ENCODE results near the gene ENTPD8.
"Not testable (repeated sequence)": the region's sequence is repeated elsewhere in the genome, so short reads cannot be mapped to it uniquely, and the experiment has no call there.

ENTPD8 gene

DNA sequence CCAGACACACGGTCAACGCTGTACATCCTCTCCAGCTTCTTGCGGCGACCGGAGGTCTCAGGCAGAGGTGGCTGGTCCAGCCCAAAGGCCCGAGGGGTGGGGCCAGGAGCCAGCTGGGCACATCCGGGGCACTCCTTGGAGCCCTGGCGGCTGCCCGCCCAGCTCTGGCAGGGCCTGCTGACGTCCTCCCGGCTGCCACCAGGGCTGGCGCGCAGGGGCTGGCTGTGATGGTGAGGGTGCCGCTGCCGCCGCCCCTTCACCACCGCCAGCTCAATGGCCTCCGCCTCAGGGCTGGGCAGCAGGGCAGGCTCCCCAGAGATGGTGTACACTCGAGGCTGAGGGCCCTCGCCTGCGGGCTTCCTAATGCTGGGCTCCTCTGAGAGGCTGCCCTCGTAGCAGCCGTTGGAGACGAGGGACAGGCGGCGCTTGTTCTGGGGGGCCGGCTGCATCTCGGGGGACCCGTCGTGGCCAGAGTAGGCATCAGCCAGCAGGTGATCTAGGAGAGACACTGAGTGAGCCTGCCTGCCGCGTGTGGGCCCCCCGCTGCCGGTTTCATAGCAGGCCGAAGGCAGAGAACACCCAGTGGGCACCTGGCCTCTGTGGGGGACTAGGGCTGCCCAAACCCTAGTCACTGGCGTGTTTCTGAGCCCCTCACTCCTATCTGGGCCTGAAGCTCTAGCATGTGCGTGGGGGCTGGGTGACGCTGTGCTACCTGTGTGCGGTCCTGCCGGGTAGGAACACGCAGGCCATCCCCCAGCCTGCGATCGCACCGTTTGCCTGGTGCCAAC lies 16.4 kb upstream of the ENTPD8 start:
- no peak for DNase-seq

DNA sequence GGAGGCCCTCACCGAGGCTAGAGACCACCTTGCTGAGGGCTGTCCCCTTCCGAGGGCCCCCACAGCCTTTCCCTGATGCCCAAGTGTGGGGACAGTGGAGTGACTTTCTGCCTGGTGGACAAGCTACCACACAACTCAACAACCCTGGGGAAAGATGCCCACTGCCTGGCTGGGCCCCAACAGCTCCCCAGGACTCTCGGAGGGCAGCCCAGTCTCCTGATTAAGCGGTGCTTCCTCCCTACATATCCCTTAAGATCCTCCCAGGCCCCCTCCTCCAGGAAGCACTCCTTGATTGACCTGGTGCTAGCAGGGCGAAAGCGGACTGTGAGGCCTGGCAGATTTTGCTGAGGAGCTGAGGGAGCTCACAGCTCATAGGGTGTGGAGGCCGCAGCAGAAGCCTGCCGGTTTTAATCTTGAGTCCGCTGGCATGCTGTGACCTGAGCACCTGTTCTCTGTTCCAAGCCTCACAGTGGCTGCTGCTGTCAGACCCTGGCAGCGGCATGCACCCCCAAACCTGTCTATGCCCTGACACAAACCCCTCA lies 15.8 kb upstream of the ENTPD8 start:
- DNase-seq: no peak

DNA sequence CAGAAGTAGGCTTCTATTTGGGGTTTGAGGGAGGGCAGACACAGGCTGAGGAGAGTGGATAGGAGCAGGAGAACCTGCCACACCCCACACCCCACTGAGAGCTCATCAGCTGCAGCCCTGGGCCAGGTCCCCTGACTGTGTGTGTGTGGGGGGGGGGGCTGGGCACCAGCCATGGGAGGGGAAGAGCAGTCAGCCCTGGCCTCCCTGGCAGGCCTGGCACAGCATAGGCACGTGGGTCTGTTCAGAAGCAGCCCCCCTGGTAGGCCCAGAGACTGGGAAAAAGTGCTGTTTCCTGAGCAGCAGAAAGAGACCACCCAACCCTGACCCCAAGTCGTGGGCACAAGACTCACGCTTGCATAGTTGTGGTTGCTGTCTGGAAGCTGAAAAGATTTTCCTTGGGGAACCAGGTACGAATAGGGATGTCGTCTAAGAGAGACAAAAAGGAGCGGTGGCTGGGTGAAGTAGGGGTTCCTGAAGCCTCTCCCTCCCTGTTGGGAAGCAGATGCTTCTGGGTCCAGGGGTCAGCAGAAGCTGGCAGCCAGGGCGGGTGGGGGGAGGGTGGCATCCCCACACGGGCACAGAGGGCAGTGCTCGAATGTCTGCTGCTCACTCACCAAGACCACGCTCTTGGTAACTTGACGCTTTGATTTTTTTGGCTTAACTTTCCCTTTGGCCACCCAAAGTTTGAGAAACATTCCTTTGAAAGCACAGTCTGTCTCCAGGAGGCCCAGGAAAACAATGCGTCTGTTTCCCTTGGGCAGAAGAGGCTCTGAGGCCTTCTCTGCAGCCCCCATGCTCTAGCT lies 15.1 kb upstream of the ENTPD8 start:
- DNase-seq: no peak

DNA sequence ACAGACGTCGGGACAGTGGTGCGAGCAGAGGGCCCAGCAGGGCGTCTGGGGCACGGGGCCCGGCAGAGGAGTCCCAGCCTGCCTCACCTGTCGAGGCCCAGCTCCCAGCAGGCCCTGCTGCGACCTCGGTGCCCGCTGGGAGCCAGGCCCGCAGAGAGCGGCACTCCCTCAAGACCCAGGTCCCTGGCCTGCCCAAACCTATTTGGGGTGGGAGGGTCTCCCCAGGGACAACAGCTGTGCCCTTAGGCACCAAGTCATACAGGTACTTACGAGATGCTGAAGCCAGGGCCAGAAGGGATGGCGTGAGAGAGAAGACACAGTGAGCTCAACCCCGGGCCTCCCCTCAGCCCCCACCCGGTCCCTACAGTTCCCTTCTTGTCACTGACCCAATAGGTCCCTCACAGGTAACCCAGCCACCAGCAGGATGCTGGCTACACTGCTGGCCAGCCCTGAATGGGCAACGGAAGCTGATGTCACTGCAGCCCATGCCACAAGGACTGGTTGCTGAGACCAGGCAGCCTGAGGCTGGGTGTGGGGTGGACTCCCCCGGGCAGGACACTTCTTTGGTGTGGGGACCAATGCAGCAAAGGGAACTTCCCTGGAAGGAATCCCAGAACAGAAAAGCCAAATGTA lies 14.3 kb upstream of the ENTPD8 start:
- no peak for DNase-seq

DNA sequence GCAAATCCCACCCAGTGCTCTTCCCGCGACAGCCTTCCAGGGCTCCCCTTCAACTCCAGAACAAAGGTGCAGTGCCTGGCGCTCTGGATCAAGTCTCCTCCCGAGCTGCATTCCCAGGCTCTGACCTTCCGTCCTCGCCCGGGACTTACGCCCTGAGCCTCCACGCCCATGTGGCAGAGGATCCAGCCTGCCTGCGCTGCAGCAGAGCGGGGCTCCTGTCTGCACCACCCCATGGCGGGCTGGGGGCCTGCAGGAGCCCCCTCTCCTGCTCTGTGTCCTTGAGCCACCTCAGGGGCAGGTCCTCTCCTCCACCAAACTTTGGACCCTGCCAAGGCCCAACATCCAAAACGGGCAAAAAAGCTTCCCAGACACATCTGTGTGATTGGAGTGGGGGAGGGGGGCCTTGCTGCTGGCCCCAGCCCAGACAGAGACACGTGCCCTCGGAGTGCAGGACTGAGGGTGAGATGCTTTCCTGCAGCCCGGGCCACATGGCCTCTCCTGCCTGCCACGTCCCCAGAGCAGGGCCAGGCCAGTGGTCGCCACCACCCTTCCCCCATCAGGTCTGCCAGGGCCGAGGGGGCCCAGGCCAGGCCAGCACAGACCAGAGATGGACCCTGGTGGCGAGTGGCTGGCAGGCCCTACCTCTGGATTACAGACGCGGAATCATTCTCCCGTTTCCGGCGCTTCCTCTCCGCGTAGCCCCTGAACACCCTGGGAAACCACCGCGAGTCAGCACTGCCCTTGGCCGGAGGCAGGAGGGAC lies 13.6 kb upstream of the ENTPD8 start:
- DNase-seq: no peak

DNA sequence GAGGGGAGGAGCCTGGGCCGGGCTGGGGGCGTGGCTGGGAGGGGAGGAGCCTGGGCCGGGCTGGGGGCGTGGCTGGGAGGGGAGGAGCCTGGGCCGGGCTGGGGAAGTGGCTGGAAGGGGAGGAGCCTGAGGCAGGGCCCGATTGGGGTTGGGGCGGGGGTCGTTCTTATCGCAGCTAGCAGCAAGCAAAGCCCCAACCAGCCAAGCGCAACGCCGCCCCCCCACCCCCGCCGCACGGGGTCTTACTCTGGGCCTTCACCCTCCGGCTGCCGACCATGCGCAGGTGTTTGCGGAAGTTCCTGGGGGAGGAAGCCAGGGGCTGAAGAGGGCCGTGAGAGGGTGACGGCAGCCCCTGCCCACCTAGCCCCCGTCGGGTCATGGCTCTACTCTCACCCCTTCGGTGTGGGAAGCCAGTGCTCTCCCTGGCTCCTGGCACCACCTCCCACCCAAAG lies 13.0 kb upstream of the ENTPD8 start:
- no peak for DNase-seq

DNA sequence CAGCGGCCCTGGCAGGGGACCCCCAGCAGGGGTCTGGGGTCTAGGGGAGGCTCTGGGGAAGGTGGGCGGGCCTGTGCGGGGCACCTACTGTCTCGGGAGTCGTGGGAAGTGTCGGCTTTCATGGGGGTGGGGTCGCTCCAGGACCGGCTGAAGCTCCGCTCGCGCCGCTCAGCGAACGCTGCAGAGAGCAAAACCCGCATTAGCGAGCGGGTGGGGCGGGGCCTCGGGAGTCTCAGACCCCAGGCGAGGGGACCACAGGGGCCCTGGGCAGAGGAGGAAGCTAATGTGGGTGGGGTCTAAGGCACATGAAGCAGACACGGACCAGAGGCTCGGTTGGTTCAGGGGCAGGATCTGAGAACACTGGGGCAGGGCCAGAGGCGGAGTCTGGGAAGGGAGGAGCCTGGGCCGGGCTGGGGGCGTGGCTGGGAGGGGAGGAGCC lies 12.5 kb upstream of the ENTPD8 start:
- no peak for DNase-seq

DNA sequence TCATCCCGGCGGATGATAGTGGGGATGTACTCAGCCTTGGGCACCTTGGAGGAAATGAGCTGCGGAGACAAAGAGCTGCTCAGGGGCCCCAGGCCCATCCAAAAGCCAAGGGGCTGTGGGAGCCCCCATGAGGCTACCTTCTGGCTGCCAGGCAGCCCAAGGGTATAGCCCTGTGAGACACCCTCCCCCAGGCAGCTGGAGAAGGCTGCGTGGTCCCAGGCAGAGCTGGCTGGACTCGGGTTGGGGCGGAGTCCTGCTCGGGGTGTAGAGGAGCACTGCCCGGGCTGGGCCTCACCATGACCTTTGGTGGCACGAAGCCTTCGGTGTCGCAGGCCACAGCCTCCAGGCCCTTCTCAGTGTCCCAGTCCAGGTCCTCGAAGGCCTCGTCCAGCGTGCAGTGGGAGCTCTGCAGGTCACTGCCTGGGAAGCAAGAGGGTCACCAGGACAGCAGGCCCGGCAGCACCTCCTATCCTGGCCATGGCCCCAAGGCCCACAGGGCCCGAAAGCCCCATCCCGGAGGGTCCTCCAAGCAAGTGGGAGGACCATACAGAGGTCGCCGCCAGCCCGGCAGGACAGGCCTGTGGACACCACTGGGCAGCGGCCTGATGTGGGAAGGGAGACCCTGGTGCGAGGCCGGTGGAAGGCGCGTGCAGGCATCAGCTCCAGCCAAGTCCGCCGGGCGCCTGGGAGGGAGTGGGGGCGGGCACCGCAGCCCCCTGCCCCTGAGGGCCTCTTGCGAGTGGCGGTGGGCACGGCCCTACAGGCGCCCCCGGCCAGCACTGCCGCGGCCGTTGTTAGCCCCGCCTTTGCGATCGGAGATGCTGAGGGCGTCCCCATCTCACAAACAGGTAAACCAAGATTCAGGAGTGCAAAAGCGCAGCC lies 11.8 kb upstream of the ENTPD8 start:
- no peak for DNase-seq

DNA sequence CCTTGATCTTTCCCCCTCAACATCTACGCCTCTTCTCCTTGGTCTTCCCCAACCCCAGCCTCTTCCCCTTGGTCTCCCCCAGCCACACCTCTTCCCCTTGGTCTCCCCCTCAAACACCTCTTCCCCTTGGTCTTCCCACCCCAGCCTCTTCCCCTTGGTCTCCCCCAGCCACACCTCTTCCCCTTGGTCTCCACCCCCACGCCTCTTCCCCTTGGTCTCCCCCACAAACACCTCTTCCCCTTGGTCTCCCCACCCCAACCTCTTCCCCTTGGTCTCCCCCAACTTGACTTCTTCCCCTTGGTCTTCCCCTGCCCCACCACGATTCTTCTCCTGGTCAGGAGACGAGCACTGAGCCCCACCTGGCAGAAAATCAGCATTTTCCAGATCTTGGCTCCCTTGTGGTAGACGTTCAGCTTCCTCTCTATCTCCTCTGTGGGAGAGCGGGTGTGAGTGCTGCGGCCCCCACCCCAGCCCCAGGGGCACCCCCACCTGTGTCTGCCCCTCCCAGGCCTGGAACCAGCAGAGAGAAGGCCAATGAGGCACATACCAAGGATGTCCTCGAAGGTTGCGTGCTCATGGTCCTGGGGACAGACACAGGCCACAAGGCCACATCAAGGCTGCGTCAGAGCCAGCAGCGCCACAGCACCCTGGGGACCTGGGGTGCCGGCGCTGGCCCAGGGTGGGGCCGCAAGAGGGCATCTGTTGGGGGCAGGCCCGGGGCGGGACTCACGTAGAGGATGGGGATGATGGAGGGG lies 11.0 kb upstream of the ENTPD8 start:
- DNase-seq: no peak

DNA sequence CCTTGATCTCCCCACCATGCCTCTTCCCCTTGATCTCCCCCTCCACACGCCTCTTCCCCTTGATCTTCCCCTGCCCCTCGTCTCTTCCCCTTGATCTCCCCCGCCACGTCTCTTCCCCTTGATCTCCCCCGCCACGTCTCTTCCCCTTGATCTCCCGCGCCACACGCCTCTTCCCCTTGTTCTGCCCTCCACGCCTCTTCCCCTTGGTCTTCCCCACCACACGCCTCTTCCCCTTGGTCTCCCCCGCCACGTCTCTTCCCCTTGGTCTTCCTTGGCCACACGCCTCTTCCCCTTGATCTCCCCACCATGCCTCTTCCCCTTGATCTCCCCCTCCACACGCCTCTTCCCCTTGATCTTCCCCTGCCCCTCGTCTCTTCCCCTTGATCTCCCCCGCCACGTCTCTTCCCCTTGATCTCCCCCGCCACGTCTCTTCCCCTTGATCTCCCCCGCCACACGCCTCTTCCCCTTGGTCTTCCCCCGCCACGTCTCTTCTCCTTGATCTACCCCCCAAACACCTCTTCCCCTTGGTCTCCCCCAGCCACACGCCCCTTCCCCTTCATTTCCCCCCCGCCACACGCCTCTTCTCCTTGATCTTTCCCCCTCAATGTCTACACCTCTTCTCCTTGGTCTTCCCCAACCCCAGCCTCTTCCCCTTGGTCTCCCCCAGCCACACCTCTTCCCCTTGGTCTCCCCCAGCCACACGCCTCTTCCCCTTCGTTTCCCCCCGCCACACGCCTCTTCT lies 10.3 kb upstream of the ENTPD8 start:
- not testable (repeated sequence) for DNase-seq

DNA sequence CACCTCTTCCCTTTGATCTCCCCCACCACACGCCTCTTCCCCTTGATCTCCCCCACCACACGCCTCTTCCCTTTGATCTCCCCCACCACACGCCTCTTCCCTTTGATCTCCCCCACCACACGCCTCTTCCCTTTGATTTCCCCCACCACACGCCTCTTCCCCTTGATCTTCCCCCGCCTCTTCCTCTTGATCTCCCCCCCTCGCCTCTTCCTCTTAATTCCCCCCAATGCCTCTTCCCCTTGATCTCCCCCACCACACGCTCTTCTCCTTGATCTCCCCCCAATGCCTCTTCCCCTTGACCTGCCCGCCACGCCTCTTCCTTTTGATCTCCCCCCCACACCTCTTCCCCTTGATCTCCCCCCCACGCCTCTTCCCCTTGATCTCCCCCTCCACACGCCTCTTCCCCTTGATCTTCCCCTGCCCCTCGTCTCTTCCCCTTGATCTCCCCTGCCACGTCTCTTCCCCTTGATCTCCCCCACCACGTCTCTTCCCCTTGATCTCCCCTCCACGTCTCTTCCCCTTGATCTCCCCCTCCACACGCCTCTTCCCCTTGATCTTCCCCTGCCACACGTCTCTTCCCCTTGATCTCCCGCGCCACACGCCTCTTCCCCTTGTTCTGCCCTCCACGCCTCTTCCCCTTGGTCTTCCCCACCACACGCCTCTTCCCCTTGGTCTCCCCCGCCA lies 9.5 kb upstream of the ENTPD8 start:
- not testable (repeated sequence) for DNase-seq

DNA sequence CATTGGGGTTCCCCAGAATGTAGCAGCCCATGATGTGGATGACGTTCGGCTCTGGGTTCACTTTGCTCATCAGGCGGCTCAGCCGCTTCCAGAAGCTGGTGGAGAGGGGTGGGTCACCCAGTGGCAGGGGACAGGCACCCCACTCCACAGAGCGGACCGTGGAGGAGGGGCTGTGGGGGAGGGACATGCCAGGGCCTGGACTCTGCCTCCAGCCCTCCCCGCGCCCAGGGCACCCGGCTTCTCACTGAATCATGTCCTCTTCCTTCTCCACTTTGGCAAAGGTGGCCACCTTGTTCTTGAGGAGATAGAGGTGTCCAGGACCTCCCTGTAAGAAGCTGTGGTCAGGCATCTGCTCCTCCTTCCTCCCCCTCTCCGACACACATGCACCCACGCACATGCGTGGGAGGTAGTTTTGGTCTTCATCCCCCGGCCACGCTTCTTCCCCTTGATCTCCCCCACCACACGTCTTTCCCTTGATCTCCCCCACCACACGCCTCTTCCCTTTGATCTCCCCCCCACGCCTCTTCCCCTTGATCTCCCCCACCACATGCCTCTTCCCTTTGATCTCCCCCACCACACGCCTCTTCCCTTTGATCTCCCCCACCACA lies 8.9 kb upstream of the ENTPD8 start:
- DNase-seq: no peak

DNA sequence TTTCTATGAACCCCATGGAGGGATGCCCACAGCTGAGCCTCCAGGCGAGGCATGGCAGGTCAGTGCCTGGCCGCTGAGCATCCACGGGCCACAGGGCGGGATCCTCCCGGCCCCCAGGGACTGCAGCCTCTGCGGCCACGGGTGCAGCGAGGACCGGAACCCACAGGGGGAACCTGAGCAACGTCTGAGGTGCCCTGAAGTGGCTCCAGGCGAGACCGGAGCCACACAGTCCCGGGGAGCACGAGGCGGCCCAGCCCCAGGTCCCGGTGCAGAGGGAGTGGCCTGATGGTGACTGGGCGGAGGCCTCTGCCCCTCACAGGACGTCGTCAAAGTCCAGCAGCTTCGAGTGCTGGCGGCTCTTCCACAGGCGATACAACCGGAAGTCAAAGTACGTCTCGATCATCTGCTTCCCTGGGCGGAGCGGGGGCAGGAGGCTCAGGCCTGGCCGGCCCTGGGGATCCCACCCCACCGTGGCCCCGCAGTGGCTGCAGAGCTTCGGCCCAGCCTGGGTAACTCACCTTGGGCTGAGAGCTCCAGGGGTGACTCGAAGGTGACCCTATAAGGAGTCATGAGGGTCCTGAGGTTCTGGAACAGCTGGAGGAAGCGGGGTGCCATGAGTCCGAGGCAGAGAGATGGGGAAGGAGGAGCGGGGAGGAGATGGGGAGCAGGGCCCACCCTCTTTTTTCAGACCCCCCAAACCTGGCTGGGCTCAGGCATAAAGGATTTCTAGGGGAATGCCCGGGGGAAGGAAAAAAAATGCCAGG lies 8.1 kb upstream of the ENTPD8 start:
- no peak for DNase-seq

DNA sequence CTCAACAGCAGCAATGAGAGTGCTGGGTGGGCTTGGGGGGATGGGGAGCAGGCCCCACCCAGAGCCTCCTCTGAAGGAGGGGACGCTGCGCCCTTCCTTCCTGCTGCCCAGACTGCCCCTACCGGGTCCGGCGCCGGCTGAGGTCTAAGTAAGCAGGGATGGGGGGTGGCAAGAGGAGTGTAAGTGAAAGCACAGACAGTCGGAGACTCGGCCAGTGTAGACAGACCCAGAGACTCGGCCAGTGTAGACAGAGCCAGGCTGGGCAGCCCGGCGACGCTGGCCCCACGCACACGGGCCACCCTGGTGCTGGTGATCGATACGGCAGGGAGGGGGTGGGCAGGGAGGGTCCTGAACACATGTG lies 7.4 kb upstream of the ENTPD8 start:
- DNase-seq: no peak

DNA sequence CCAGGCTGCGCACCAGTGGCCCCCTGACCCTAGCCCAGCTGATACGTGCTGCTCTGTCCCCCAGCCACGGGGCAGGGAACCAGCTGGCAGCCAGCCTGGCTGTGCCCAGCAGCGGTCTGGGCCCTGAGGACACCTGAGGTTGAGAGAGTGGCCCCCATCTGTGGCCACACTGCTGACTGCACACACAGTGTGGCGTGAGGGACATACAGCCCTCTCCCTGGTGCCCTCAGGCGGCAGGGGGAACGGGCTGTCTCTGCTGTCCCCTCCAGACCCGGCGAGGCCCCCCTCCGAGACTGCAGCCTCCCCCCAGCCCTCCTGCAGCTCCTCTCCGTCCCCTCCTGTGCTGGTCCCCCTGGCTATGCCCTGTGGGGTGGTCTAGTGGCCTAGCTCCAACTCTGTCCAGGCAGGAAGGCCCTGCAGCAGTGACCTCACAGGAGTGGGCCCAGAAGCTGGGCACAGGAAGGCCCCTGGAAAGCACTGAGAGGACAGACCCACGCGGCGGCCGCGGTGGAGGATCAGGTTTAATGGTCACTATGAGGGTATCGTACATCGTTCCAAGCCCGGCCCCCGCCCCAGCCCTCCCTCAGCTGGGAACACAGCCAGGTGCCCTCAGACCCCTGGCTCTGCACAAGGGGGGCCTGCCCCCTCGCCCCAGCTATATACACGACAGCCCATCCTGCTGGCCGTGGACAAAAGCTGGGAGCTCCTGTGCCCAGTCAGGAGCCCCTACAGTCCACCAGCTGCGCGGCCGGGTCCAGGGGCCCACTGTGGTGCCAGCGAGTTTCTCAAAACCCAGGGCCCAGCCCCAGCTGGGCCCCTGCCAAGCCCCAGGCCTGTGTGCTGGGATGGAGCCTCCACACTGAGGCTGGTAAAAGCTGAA lies 6.8 kb upstream of the ENTPD8 start:
- DNase-seq: no peak

DNA sequence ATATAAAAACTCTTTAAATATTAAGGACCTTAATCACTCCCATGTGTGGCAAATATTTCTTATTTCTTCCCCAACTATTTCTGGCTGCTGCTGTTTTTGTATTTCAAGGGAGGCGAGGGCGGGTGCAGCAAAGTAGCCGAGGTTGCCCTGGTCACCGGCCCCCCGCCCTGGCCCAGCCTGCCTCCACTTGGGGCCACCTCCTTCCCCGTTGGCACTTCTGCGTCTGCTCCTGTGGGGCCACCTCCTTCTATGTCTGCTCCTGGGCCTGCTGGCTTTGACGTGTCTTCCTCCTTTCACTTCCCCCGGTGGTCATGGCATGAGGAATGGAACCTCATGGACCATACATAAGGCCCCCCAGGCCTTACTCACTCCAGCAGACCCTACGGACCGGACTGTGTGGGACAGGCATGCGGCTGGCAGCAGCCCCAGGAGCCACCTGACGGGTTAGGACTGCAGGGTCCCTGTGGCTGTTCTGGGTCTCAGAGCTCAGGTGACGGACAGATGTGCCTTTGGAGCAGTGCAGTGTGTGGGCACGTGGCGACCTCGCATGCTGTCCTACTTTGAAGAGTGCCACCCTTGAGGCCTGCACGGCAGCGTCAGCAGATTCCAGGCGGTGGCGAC lies 5.8 kb upstream of the ENTPD8 start:
- DNase-seq: no peak

DNA sequence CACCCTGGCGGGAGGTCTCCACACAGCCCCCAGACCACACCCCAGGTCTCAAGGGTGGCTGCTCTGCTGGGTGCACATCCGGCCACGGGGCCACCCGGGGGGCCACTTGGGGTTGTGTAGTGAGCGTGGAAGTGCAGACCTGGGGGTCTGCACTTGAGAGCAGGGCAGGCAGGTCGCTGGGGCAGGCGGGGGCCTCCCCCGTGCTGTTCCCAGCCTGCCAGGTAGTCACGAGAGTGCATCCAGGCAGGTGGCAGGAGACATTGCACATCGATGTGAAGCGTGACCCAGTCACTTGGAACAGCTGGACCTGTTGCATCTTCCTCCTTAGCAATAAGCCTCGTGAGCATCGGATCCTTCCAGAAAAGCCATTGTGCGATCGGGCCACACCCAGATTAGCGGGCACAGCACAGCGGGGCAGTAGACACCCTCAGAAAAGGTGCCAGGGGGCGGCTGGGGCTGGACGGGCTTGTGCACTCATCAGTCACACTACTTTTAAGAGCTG lies 4.8 kb upstream of the ENTPD8 start:
- no peak for DNase-seq
